HG03469 (cell line): ENCODE data around the gene EML6.

Experiments used
- ATAC-seq: cut with Tn5 transposase; IDR thresholded peaks from one replicate; pipeline ENCODE4 v1.9.1; 2021; ENCODE audit warnings: mild to moderate bottlenecking, moderate library complexity, moderate number of reproducible peaks; ENCODE audit not compliant: unreplicated experiment

The EML6 gene

DNA sequence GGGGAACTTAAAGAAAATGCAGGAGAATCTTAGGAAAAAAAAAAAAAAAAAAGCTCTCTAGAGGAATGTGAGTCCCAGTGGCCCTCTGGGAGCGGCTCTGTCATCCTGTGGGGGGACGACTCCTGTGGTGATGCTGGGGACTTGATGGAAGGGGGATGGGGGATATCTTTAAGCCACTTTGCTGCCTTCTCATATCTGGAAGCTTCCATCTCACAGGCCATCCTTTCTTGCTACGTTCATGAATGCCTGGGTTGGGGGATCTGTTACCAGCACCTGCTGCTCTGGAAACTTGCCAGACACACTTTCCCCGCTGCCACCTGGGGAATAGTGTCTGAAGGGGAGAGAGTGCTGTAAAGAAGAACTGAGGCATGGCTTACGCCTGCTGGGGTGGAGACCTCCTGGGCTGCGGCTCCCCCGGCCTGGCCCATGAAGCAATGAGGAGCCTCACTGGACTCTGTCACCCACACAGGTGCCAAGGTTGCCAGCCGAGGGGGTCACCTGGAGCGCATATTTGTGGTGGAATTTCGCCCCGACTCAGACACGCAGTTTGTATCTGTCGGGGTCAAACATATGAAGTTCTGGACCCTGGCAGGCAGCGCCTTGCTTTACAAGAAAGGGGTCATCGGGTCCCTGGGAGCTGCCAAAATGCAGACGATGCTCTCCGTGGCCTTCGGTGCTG, 234.0 kb downstream of the EML6 start:
- ATAC-seq: no peak

- ATAC-seq: no peak
These were observed 235.4 kb downstream of the EML6 start for GRCh38 chr2:54958717-54959371.

GRCh38 chr2:54960164-54960563, 236.7 kb downstream of the EML6 start:
- ATAC-seq: no peak

DNA sequence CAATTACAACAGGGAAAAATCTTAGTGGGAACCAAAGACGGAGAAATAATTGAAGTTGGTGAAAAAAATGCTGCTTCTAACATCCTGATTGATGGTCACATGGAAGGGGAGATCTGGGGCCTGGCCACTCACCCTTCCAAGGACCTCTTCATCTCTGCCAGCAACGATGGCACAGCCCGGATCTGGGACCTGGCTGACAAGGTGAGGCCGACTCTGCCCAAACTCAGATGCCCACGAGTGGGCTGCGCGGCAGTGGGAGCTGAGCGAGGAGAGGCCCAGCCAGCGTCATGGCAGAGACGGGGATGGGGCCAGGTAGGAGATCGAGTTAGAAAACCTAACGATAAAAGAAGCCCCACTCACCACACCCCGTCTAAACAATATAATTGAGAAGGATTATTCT, 239.0 kb downstream of the EML6 start:
- ATAC-seq: no peak

- ATAC-seq: no peak
These were observed 239.5 kb downstream of the EML6 start for GRCh38 chr2:54962935-54963440.

- no peak for ATAC-seq
These were observed 240.0 kb downstream of the EML6 start for GRCh38 chr2:54963476-54963875.

DNA sequence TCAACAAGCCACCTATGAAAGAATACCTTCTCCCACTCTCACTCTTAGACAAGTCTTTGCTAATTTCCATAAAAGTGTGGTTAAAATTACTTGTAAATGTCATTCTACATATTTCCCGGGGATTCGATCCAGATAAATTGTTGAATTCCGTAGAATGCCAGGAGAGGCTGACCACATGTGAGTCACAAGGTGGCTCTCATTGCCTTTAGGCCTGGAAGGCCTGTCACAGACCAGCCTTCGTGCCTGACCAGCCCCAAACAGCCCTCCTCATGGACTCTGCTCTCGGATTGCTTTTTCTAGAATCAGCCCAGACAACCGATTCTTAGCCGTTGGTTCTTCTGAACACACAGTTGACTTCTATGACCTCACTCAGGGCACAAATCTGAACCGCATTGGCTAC, 240.8 kb downstream of the EML6 start:
- no peak for ATAC-seq

DNA sequence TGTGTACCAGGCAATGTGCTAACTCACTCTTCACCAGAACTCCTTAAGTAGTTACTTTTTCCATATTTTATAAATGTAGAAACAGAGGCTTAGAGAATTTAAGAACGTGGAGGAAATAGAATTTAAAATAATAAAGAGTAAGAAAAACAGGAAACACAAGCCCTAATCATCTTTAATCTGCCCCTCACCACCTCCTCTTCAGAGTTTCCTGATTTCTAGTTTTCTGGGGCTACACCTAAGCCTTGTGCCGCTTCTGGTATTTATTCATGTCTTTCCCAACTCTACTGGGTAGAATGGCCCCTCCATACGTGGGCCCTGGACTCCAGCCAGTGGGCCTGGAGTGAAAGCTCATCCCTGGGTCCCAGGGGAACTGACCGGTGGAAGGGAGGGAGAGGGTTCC, 241.4 kb downstream of the EML6 start:
- ATAC-seq: no peak

DNA sequence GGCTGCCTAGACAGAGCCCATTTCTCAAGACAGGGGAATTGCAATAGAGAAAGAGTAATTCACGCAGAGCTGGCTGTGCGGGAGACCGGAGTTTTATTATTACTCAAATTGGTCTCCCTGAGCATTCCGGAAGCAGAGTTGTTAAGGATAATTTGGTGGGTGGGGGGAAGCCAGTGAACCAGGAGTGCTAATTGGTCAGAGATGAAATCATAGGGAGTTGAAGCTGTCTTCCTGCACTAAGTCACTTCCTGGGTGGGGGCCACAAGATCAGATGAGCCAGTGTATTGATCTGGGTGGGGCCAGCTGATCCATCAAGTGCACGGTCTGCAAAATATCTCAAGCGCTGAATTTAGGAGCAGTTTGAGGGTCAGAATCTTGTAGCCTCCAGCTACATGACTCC, 242.0 kb downstream of the EML6 start:
- ATAC-seq: no peak

GRCh38 chr2:54966165-54966832, 242.8 kb downstream of the EML6 start:
- no peak for ATAC-seq

GRCh38 chr2:54966837-54967236, 243.4 kb downstream of the EML6 start:
- no peak for ATAC-seq

DNA sequence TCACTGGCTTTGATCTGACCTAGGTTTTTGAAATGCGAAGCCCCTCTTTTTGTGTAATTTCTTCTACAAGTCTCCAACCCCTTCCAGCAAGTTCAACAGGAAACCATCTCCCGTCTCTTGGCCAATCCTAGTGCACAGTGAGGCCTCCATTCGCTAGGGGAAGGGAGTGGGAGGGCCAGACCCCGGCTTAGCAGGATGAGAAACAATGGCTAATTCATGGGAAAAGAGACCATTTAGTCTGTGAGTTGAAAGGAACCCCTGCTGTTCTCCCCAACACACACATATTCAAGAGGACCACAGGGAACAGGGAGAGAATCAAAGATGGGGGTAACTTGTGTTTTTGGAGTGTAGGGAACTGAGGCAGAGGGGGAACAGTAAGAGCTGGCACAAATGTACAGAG, 243.8 kb downstream of the EML6 start:
- no peak for ATAC-seq

DNA sequence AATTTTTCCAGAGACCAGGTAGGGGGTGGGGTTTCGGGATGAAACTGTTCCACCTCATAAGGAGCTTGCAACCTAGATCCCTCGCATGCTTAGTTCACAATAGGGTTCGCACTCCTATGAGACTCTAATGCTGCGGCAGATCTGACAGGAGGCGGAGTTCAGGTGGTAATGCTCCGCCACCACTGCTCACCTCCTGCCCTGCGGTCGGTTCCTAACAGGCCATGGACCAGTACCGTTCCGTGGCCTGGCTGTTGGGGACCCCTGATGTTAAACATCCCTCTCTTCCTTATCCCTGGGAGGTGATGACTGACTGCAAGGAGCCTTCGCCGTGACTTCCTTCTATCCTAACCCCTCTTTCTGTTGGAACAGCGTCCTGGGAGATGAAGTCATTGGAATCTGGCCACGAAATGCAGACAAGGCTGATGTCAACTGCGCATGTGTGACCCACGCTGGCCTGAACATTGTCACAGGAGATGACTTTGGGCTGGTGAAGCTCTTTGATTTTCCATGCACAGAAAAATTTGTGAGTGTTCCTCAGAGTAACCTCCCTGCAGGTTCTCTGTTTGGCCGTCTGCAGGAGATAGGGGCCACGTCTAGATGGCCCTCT, 244.4 kb downstream of the EML6 start:
- ATAC-seq: no peak

DNA sequence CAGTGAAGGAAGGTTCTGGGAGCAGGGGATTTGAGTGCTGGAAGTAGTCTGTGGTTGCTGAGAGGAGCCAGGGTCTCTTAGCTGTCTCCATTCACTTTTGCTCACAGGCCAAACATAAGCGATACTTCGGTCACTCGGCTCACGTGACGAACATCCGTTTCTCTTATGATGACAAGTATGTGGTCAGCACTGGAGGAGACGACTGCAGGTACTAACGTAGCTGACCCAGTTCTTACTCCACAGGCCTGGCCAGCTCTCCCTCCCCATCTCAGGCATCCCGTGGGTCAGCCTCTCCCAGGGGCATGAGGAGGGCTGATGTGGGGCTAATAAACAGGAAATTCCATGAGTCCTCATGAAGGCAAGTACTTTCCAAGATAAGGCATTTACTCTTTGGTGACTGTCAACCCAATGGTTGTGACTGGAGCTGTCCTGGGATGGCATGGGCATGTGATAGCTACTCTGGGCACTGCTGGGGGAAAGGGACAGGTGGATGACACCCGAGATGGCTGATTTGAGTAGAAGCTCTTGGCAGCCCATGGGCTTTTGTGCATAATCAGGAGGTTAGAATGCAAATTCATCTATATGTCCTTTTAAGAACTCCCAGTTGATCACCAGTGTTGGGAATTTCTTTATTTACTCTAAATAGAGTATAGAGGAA, 245.2 kb downstream of the EML6 start:
- ATAC-seq: no peak

GRCh38 chr2:54969295-54969939, 246.0 kb downstream of the EML6 start:
- ATAC-seq: no peak

GRCh38 chr2:54969940-54970338, 246.5 kb downstream of the EML6 start:
- ATAC-seq: no peak

DNA sequence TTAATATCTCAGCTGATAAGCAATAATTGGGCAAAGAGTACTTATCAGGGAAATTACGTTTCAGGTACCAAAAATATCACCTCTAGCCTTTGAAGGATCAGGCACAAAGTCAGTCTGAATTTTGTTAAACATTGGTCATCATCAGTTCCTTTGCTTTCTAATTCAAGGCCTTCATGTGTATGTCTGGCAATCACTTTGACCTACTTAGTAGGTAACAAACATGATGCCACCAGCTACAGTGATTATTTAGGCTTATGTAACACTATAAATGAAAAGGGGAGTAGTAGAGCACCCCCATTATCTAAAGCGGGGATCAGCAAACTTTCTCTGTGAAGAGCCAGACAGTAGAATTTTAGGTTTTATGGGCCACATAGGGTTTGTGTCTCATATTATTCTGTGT, 251.7 kb downstream of the EML6 start:
- no peak for ATAC-seq

DNA sequence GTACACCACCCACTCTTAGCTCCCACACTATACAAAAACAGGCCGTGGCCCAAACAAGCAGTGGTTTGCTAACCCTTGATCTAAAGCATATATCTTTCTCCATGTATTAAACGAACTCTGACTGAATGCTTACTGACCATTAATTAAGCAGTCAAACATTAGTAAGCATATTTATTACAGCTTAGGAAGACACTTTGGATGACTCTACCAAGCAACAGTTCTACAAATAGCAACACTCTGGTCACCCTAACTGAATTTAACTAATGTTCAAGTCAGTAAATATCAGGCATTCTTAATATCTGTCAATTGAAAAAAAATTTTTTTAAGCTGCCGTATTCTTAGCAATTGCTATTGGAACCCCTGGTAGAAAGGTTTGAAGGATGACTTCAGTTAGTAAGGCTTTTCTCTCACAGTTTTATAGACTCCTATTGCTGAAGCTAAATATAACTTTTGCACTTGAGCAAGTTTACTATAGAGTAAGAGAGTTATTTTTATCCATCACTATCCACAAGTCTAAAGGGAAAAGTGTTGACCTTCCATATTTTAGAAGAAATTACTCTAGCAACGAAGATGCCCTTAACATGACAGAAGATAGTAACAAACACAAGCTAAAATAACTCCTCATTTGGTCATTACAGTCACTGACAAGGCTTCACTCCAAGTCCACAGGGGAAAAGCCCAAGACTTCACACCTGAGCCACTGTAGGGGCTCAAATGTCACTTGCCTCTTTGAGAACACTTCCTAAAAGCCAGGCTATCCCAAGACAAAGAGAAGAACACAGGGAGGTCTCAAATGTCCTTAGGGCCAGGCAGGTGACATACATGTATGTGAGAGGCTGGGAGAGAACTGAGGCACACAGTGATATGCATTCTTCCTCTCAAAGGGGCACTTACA, 252.4 kb downstream of the EML6 start:
- no peak for ATAC-seq

GRCh38 chr2:54977149-54977548, 253.7 kb downstream of the EML6 start:
- ATAC-seq: peak; percentile 79
